Left lung (tissue), 14 donors: ENCODE data around the gene PDHX. TPM values are rescaled to one million over a fixed set of nuclear protein-coding genes. Genes with fewer than 3 reads are reported as not detected.

Experiments
- ATAC-seq: fragments of 200-7000 bp; cut with Tn5 transposase; one replicate; pipeline ENCODE4 v1.9.1; 2020; ENCODE audit warnings: moderate library complexity
- DNase-seq, 4 donors: peaks; one replicate each; pipeline ENCODE4 v3.0.0-alpha.2; 2013 to 2020
- H3K27ac ChIP-seq, 2 donors: fragments of 200-600 bp; sonication (generic) in 1 of 2; one replicate each; pipeline versions ENCODE4 v1.5.0 to v1.8.0; 2020 to 2021
- H3K27me3 ChIP-seq, 2 donors: fragments of 200-600 bp; sonication (generic) in 1 of 2; one replicate each; pipeline versions ENCODE4 v1.5.0 to v1.8.0; 2020 to 2021
- H3K36me3 ChIP-seq, 2 donors: fragments of 200-600 bp; sonication (generic) in 1 of 2; one replicate each; pipeline versions ENCODE4 v1.5.0 to v1.8.0; 2020 to 2021
- H3K4me1 ChIP-seq, 2 donors: fragments of 200-600 bp; one replicate each; pipeline ENCODE4 v1.8.0; 2021
- H3K4me3 ChIP-seq, 2 donors: fragments of 200-600 bp; sonication (generic) in 1 of 2; one replicate each; pipeline versions ENCODE4 v1.5.0 to v1.8.0; 2020 to 2021; ENCODE audit warnings: mild to moderate bottlenecking in 1 of 2
- H3K9me3 ChIP-seq, 2 donors: fragments of 200-600 bp; sonication (generic) in 1 of 2; one replicate each; pipeline versions ENCODE4 v1.5.0 to v1.8.0; 2020 to 2021
- CTCF ChIP-seq, 2 donors: fragments of 200-600 bp; sonication (generic) in 1 of 2; IDR thresholded peaks; one replicate each; pipeline versions ENCODE4 v1.5.0 to v1.8.0; 2021; ENCODE audit warnings: antibody characterized with exemption in 2 of 2
- intact Hi-C, 2 donors: fragments of 100-400 bp; cut with DNase I; formaldehyde crosslinking; loops; one replicate each; pipeline versions ENCODE4 v1.11.2 to v1.14.2; 2022
- long read RNA-seq, 12 donors: library from polyadenylated mRNA in 2 of 12; unstranded in 2 of 12; transcript quantifications; one replicate each; pipeline ENCODE4 v2.0.0 and lab custom pipeline, GENCODE V29; 2019 to 2026
- polyA plus RNA-seq, 6 donors: library from polyadenylated mRNA; unstranded; fragments of 120-200 nt; gene quantifications; one replicate each; pipeline ENCODE4 v1.2.1, GENCODE V29; 2013; ENCODE audit not compliant: insufficient read length in 6 of 6
- total RNA-seq, 2 donors: library from RNA; stranded (reverse); fragmentation: NEBNext Ultra II Directional; extraction: Animal tissue kit (Norgen Biotek cat#: 25700); gene quantifications; one replicate each; pipeline ENCODE4 v1.2.1, GENCODE V29; 2021
- donor health status: DM: no; HTN: yes; CAD: no.
- donor health status: DM: no; HTN: no; CAD: no.

Gene PDHX
- total RNA-seq (10 to 100 TPM; 33.6 to 38.8 TPM), polyA plus RNA-seq (10 to 100 TPM; 31.8 to 41.7 (median 35.0) TPM)
- long read RNA-seq, donor 1, transcript PDHX-201 (11 exons, 2,389 nt) = major isoform, 7 of 130 reads
- long read RNA-seq, donor 1, partial matches to known transcripts = 81 of 130 reads
- long read RNA-seq, donor 1, other reads (novel, unspliced or antisense) = 42 of 130 reads
- long read RNA-seq, donor 2, transcript PDHX-201 (11 exons, 2,389 nt) = major isoform, 10 of 52 reads
- long read RNA-seq, donor 2, partial matches to known transcripts = 42 of 52 reads
- long read RNA-seq, donor 2, other reads (novel, unspliced or antisense) = 0 of 52 reads
- long read RNA-seq, donor 3, transcript PDHX-201 (11 exons, 2,389 nt) = major isoform, 8 of 9 reads
- long read RNA-seq, donor 3, partial matches to known transcripts = 0 of 9 reads
- long read RNA-seq, donor 3, other reads (novel, unspliced or antisense) = 0 of 9 reads
- long read RNA-seq, donor 4, transcript PDHX-201 (11 exons, 2,389 nt) = major isoform, 7 of 13 reads
- long read RNA-seq, donor 4, partial matches to known transcripts = 2 of 13 reads
- long read RNA-seq, donor 4, other reads (novel, unspliced or antisense) = 4 of 13 reads
- long read RNA-seq, donor 5, transcript PDHX-201 (11 exons, 2,389 nt) = major isoform, 9 of 78 reads
- long read RNA-seq, donor 5, partial matches to known transcripts = 61 of 78 reads
- long read RNA-seq, donor 5, other reads (novel, unspliced or antisense) = 6 of 78 reads
- long read RNA-seq, donor 6, transcript PDHX-201 (11 exons, 2,389 nt) = major isoform, 11 of 18 reads
- long read RNA-seq, donor 6, partial matches to known transcripts = 6 of 18 reads
- long read RNA-seq, donor 6, other reads (novel, unspliced or antisense) = 0 of 18 reads
- long read RNA-seq, donor 7, transcript PDHX-201 (11 exons, 2,389 nt) = major isoform, 6 of 7 reads
- long read RNA-seq, donor 7, partial matches to known transcripts = 0 of 7 reads
- long read RNA-seq, donor 7, other reads (novel, unspliced or antisense) = 0 of 7 reads
- long read RNA-seq, donor 8, partial matches to known transcripts = 0 of 4 reads
- long read RNA-seq, donor 8, other reads (novel, unspliced or antisense) = 0 of 4 reads
- long read RNA-seq, donor 9 = 0 reads
- long read RNA-seq, donor 10, partial matches to known transcripts = 1 of 4 reads
- long read RNA-seq, donor 10, other reads (novel, unspliced or antisense) = 0 of 4 reads
- long read RNA-seq, donor 11, transcript PDHX-201 (11 exons, 2,389 nt) = major isoform, 7 of 85 reads
- long read RNA-seq, donor 11, partial matches to known transcripts = 76 of 85 reads
- long read RNA-seq, donor 11, other reads (novel, unspliced or antisense) = 0 of 85 reads
- long read RNA-seq, donor 12, partial matches to known transcripts = 11 of 15 reads
- long read RNA-seq, donor 12, other reads (novel, unspliced or antisense) = 0 of 15 reads

GRCh38 chr11:34916015-34916842, at the start of gene PDHX, which contains the start of gene APIP:
Gene PDHX (plus strand): TSS chr11:34916618. CDS start chr11:34916656, 38 bp downstream.
Gene APIP (minus strand): TSS chr11:34916379. CDS start chr11:34916284, 95 bp downstream.
- H3K27ac ChIP-seq = peak within 1 kb of the TSS; percentile 92 to 98
- H3K4me1 ChIP-seq = peaks cover 6 to 31% of the 10 kb centered on the region in 2 donors
- no peaks in the 10 kb centered on the region for H3K9me3 ChIP-seq
- ATAC-seq (peak; percentile 95), DNase-seq (peak; percentile 94 to 100 (median 100))
- intact Hi-C loops = no loop called here
- peaks cover 0 to 8% of the 10 kb centered on the region in 2 donors for H3K36me3 ChIP-seq
- no peaks in the 10 kb centered on the region for H3K27me3 ChIP-seq
- TF ChIP-seq CTCF (IDR thresholded peaks at IDR 0.05) = no peak
- peak within 1 kb of the TSS; percentile 75 to 83 for H3K4me3 ChIP-seq

- H3K9me3 ChIP-seq = no peaks in the 10 kb centered on the region
- ATAC-seq (no peak), DNase-seq (no peak)
- no peak for TF ChIP-seq CTCF (IDR thresholded peaks at IDR 0.05)
- H3K4me3 ChIP-seq = no peak overlapping the region
- peaks cover 0 to 5% of the 10 kb centered on the region in 2 donors for H3K4me1 ChIP-seq
- no peaks in the 10 kb centered on the region for H3K36me3 ChIP-seq
- no peak overlapping the region for H3K27ac ChIP-seq
- H3K27me3 ChIP-seq = no peaks in the 10 kb centered on the region
- intact Hi-C loops = no loop called here
Measured at GRCh38 chr11:34869425-34869824, 47.0 kb upstream of the PDHX start.

- no peak overlapping the region for H3K4me3 ChIP-seq
- ATAC-seq (no peak), DNase-seq (no peak)
- intact Hi-C loops = no loop called here
- no peak for TF ChIP-seq CTCF (IDR thresholded peaks at IDR 0.05)
- no peaks in the 10 kb centered on the region for H3K9me3 ChIP-seq
- peaks cover 0 to 5% of the 10 kb centered on the region in 2 donors for H3K4me1 ChIP-seq
- no peaks in the 10 kb centered on the region for H3K27me3 ChIP-seq
- H3K36me3 ChIP-seq = no peaks in the 10 kb centered on the region
- H3K27ac ChIP-seq = no peak overlapping the region
Measured at GRCh38 chr11:34870548-34871196, 45.7 kb upstream of the PDHX start.

- intact Hi-C loops = no loop called here
Measured at GRCh38 chr11:34874202-34874601, 42.2 kb upstream of the PDHX start.

More at GRCh38 chr11:34874202-34874601, 42.2 kb upstream of the PDHX start:
- Histone ChIP-seq H3K36me3 (no peaks in the 10 kb centered on the region), H3K27me3 (no peaks in the 10 kb centered on the region), H3K4me1 (no peaks in the 10 kb centered on the region), H3K9me3 (no peaks in the 10 kb centered on the region), H3K27ac (no peak overlapping the region), H3K4me3 (no peak overlapping the region)
- no peak for TF ChIP-seq CTCF (IDR thresholded peaks at IDR 0.05)
- ATAC-seq = no peak
- DNase-seq = no peak
